ENCODE measurements around the gene LBP. TPM values are rescaled to one million over a fixed set of nuclear protein-coding genes. Genes with fewer than 3 reads are reported as not detected.
A peak's percentile ranks its signal among the peaks of the same experiment; 100 is the strongest.

The LBP gene
- total and polyA plus RNA-seq, 2 donors (not counting 1 experiment from before 2014, with no cell fraction given): not detected

DNA sequence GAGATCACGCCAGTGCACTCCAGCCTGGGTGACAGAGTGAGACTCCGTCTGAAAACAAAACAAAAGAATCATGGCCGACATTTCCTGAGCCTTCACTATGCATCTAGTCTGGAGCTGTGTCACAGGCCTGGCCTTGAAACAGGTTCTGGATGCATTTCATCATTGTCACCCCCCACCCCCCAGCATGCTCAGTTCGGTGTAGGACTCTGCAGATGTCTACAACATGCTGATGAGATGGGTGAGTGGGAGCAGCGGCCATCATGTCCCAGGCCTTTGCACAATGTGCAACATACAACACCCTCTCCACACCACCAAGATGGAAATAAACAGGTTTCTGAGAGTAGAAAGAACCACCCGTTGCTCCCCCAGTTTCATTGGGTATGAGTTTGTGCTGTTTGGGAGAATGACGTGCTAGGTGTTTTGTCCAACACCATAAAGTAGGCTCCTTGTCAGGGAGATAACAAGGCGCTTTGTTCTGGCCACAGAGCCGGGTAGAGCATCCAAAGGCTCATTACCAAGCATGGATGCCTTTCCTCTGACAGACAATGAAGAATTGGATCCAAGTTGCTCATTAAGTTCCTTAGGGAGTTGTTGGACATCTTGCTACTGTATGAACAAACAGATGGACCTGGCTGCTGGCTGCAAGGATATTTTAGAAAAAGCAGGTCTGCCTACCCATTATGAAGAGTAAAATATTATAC, 66.7 kb downstream of the LBP start:
- Mint-ChIP-seq H3K27me3 (no peaks in the 10 kb centered on the region), H3K4me1 (no peaks in the 10 kb centered on the region), H3K27ac (peak overlapping the region; percentile 24), H3K9me3 (ENCODE audit: insufficient read depth) (no peaks in the 10 kb centered on the region), H3K4me3 (no peak overlapping the region)
- no peak for ATAC-seq (ENCODE audit: low read depth)
- TF ChIP-seq EZH2 (IDR thresholded peaks at IDR 0.05; ENCODE audit: borderline replicate concordance, insufficient read depth, low read depth, low read length, poor library complexity, severe bottlenecking) (no peak), CTCF (IDR thresholded peaks at IDR 0.05) (no peak)
- H3K79me2 ChIP-seq (ENCODE audit: control insufficient read depth, insufficient read depth, low read length): no peaks in the 10 kb centered on the region
- WGBS (ENCODE audit: insufficient coverage): 99% methylated on average over 7 of the region's 9 CpGs
- no peak overlapping the region for H3K27ac ChIP-seq (ENCODE audit: low read length in 2 of 2)
- intact Hi-C loops (cut with micrococcal nuclease): no loop called here
- H3K4me2 ChIP-seq (replicated peaks; ENCODE audit: low read depth, low read length, poor library complexity, severe bottlenecking): no peak overlapping the region
- H3K9ac ChIP-seq (ENCODE audit: low read length): no peak overlapping the region
- ChIA-PET POLR2A (no interaction called here), CTCF (no interaction called here)
- H4K20me1 ChIP-seq (ENCODE audit: control insufficient read depth, insufficient read depth, low read length, poor library complexity, severe bottlenecking): no peaks in the 10 kb centered on the region
- no peaks in the 10 kb centered on the region for H3K27me3 ChIP-seq (replicated peaks in 1 of 4; ENCODE audit: control extremely low read depth in 1 of 4, control insufficient read depth in 3 of 4, insufficient read depth in 4 of 4, low read length in 3 of 4)
- H3K4me1 ChIP-seq (ENCODE audit: control insufficient read depth in 2 of 2, insufficient read depth in 2 of 2, low read length in 2 of 2): no peaks in the 10 kb centered on the region
- no peak for DNase-seq
- H3K9me3 ChIP-seq (ENCODE audit: control extremely low read depth in 1 of 3, control insufficient read depth in 2 of 3, insufficient read depth in 1 of 3, low read length in 2 of 3): peaks cover 0 to 5% (median 0%) of the 10 kb centered on the region in 3 donors
- H2AFZ ChIP-seq (ENCODE audit: insufficient read depth, low read depth, low read length, poor library complexity, severe bottlenecking): no peak overlapping the region
- peaks cover 0 to 39% of the 10 kb centered on the region in 2 experiments for H3K36me3 ChIP-seq (replicated peaks in 1 of 2; ENCODE audit: control extremely low read depth in 1 of 2, control insufficient read depth in 1 of 2, extremely low read depth in 1 of 2, insufficient read depth in 2 of 2, low read length in 1 of 2)
- H3K4me3 ChIP-seq (ENCODE audit: control extremely low read depth in 1 of 5, extremely low read depth in 1 of 5, insufficient read depth in 1 of 5, low read depth in 2 of 5, low read length in 4 of 5): no peak overlapping the region

GRCh38 chr20:38414769-38415450, 68.6 kb downstream of the LBP start:
- H3K27me3 Mint-ChIP-seq: no peaks in the 10 kb centered on the region
- Histone ChIP-seq H3K4me1 (ENCODE audit: control insufficient read depth in 2 of 2, insufficient read depth in 2 of 2, low read length in 2 of 2) (no peaks in the 10 kb centered on the region), H2AFZ (ENCODE audit: insufficient read depth, low read depth, low read length, poor library complexity, severe bottlenecking) (no peak overlapping the region), H3K27ac (ENCODE audit: low read length in 2 of 2) (no peak overlapping the region), H3K9ac (ENCODE audit: low read length) (no peak overlapping the region), H3K36me3 (replicated peaks in 1 of 2; ENCODE audit: control extremely low read depth in 1 of 2, control insufficient read depth in 1 of 2, extremely low read depth in 1 of 2, insufficient read depth in 2 of 2, low read length in 1 of 2) (peaks cover 0 to 48% of the 10 kb centered on the region in 2 experiments), H3K4me3 (ENCODE audit: control extremely low read depth in 1 of 5, extremely low read depth in 1 of 5, insufficient read depth in 1 of 5, low read depth in 2 of 5, low read length in 4 of 5) (no peak overlapping the region), H3K27me3 (replicated peaks in 1 of 4; ENCODE audit: control extremely low read depth in 1 of 4, control insufficient read depth in 3 of 4, insufficient read depth in 4 of 4, low read length in 3 of 4) (no peaks in the 10 kb centered on the region), H3K4me2 (replicated peaks; ENCODE audit: low read depth, low read length, poor library complexity, severe bottlenecking) (no peak overlapping the region), H4K20me1 (ENCODE audit: control insufficient read depth, insufficient read depth, low read length, poor library complexity, severe bottlenecking) (no peaks in the 10 kb centered on the region), H3K9me3 (ENCODE audit: control extremely low read depth in 1 of 3, control insufficient read depth in 2 of 3, insufficient read depth in 1 of 3, low read length in 2 of 3) (peaks cover 0 to 5% (median 0%) of the 10 kb centered on the region in 3 donors), H3K79me2 (ENCODE audit: control insufficient read depth, insufficient read depth, low read length) (no peaks in the 10 kb centered on the region)
- WGBS (ENCODE audit: insufficient coverage): 94% methylated on average over 14 of the region's 14 CpGs
- POLR2A ChIA-PET: no interaction called here
- DNase-seq (no peak), ATAC-seq (ENCODE audit: low read depth) (no peak)
- no peaks in the 10 kb centered on the region for H3K9me3 Mint-ChIP-seq (ENCODE audit: insufficient read depth)
- TF ChIP-seq CTCF (IDR thresholded peaks at IDR 0.05) (no peak), EZH2 (IDR thresholded peaks at IDR 0.05; ENCODE audit: borderline replicate concordance, insufficient read depth, low read depth, low read length, poor library complexity, severe bottlenecking) (no peak)
- no peaks in the 10 kb centered on the region for H3K4me1 Mint-ChIP-seq
- no peak overlapping the region for H3K27ac Mint-ChIP-seq
- H3K4me3 Mint-ChIP-seq: no peak overlapping the region
- CTCF ChIA-PET: no interaction called here
- intact Hi-C loops (cut with micrococcal nuclease): no loop called here

All from B cell (primary cell).